Activated CD8-positive, alpha-beta T cell treated with anti-CD3 and anti-CD28 coated beads for 36 hours (primary cell): ENCODE results near the gene CCDC63. TPM values are rescaled to one million over a fixed set of nuclear protein-coding genes. Genes with fewer than 3 reads are reported as not detected.

ENCODE experiments used
- ATAC-seq: fragments of 200-7000 bp; cut with Tn5 transposase; one replicate; pipeline ENCODE4 v1.10.0; 2021; ENCODE audit warnings: mild to moderate bottlenecking, moderate library complexity
- CTCF ChIA-PET: fragments of 350-600 bp; sonication (Branson Sonifier 250); formaldehyde crosslinking; loops from one replicate; lab custom pipeline; 2021; ENCODE audit warnings: antibody characterized with exemption; lab: Charles Lee
- POLR2A ChIA-PET: fragments of 350-600 bp; sonication (Branson Sonifier 250); formaldehyde crosslinking; loops from one replicate; lab custom pipeline; 2021; ENCODE audit warnings: antibody characterized with exemption; lab: Charles Lee
- DNase-seq: peaks from one replicate; pipeline ENCODE4 v3.0.0-alpha.2; 2020
- H3K27ac Mint-ChIP-seq: one replicate; pipeline ENCODE4 v1.8.0; 2021; ENCODE audit warnings: mild to moderate bottlenecking, mixed read lengths
- H3K27me3 Mint-ChIP-seq: one replicate; pipeline ENCODE4 v1.8.0; 2021; ENCODE audit warnings: mixed read lengths
- H3K36me3 Mint-ChIP-seq: one replicate; pipeline ENCODE4 v1.8.0; 2021; ENCODE audit warnings: low read depth, mixed read lengths
- H3K4me1 Mint-ChIP-seq: one replicate; pipeline ENCODE4 v1.8.0; 2021; ENCODE audit warnings: low read depth, mixed read lengths
- H3K4me3 Mint-ChIP-seq: one replicate; pipeline ENCODE4 v1.8.0; 2021; ENCODE audit warnings: mild to moderate bottlenecking, moderate library complexity, mixed read lengths
- H3K9me3 Mint-ChIP-seq: one replicate; pipeline ENCODE4 v1.8.0; 2021; ENCODE audit warnings: mixed read lengths
- CTCF ChIP-seq: fragments of 200-600 bp; IDR thresholded peaks from one replicate; pipeline ENCODE4 v1.8.0; 2022; ENCODE audit warnings: antibody characterized with exemption, mild to moderate bottlenecking
- intact Hi-C: fragments of 100-400 bp; cut with micrococcal nuclease; formaldehyde crosslinking; loops from one replicate; pipeline ENCODE4 v1.10.0; 2022
- total RNA-seq, 2 experiments: library from RNA; stranded (reverse); gene quantifications; one replicate each; pipeline ENCODE4 v1.2.3, GENCODE V29; 2021

CCDC63 gene
- total RNA-seq, 2 experiments from 2014 or later, result not detected

GRCh38 chr12:110807640-110808039 is 39.1 kb upstream of the CCDC63 start:
- TF ChIP-seq CTCF, result no peak
- CTCF ChIA-PET, result no interaction called here
- ATAC-seq (no peak), DNase-seq (no peak)
- Mint-ChIP-seq H3K27ac (no peak overlapping the region), H3K4me3 (no peak overlapping the region), H3K9me3 (peaks cover 11% of the 10 kb centered on the region), H3K27me3 (no peaks in the 10 kb centered on the region), H3K36me3 (no peaks in the 10 kb centered on the region), H3K4me1 (peaks cover 7% of the 10 kb centered on the region)
- POLR2A ChIA-PET, result interaction anchor here (0.6 kb wide), 1 partner anchor 67 kb away, joined by 3 read pairs; no protein-coding TSS in a partner anchor
- intact Hi-C loops, result no loop called here

- H3K36me3 Mint-ChIP-seq, result no peaks in the 10 kb centered on the region
- peaks cover 7% of the 10 kb centered on the region for H3K4me1 Mint-ChIP-seq
- ATAC-seq (no peak), DNase-seq (no peak)
- H3K9me3 Mint-ChIP-seq, result peaks cover 5% of the 10 kb centered on the region
- TF ChIP-seq CTCF, result no peak
- H3K27me3 Mint-ChIP-seq, result peaks cover 4% of the 10 kb centered on the region
- ChIA-PET CTCF (no interaction called here), POLR2A (interaction anchor here (1.2 kb wide), 1 partner anchor 12 kb away, joined by 3 read pairs; no protein-coding TSS in a partner anchor)
- intact Hi-C loops, result no loop called here
- no peak overlapping the region for H3K4me3 Mint-ChIP-seq
- H3K27ac Mint-ChIP-seq, result no peak overlapping the region
Measured at GRCh38 chr12:110809149-110809548, 37.6 kb upstream of the CCDC63 start.

- Mint-ChIP-seq H3K27me3 (peaks cover 4% of the 10 kb centered on the region), H3K4me1 (peaks cover 7% of the 10 kb centered on the region), H3K9me3 (no peaks in the 10 kb centered on the region), H3K27ac (no peak overlapping the region), H3K36me3 (no peaks in the 10 kb centered on the region), H3K4me3 (no peak overlapping the region)
- ATAC-seq (no peak), DNase-seq (no peak)
- TF ChIP-seq CTCF, result no peak
- intact Hi-C loops, result no loop called here
- ChIA-PET CTCF (interaction anchor here (1.9 kb wide), 1 partner anchor 76 kb away, joined by 4 read pairs; no protein-coding TSS in a partner anchor), POLR2A (no interaction called here)
Measured at GRCh38 chr12:110811972-110812371, 34.8 kb upstream of the CCDC63 start.

GRCh38 chr12:110813285-110813684 is 33.5 kb upstream of the CCDC63 start:
- intact Hi-C loops, result no loop called here
- Mint-ChIP-seq H3K4me3 (no peak overlapping the region), H3K36me3 (no peaks in the 10 kb centered on the region), H3K4me1 (peaks cover 7% of the 10 kb centered on the region), H3K27me3 (peaks cover 4% of the 10 kb centered on the region), H3K9me3 (no peaks in the 10 kb centered on the region), H3K27ac (no peak overlapping the region)
- POLR2A ChIA-PET, result no interaction called here
- CTCF ChIA-PET, result interaction anchor here (0.7 to 1.5 kb wide), 2 partner anchors 74 to 108 kb away, joined by 3 read pairs; no protein-coding TSS in a partner anchor
- ATAC-seq (no peak), DNase-seq (no peak)
- TF ChIP-seq CTCF, result no peak

GRCh38 chr12:110813756-110814155 is 33.0 kb upstream of the CCDC63 start:
- H3K4me1 Mint-ChIP-seq, result peaks cover 7% of the 10 kb centered on the region
- ChIA-PET POLR2A (no interaction called here), CTCF (interaction anchor here (0.7 to 2.8 kb wide), 3 partner anchors 13 to 109 kb away, joined by 3 to 6 read pairs (median 3); no protein-coding TSS in a partner anchor)
- DNase-seq, result no peak
- ATAC-seq, result no peak
- no peak overlapping the region for H3K27ac Mint-ChIP-seq
- no peaks in the 10 kb centered on the region for H3K36me3 Mint-ChIP-seq
- TF ChIP-seq CTCF, result no peak
- intact Hi-C loops, result no loop called here
- no peaks in the 10 kb centered on the region for H3K9me3 Mint-ChIP-seq
- H3K27me3 Mint-ChIP-seq, result peaks cover 4% of the 10 kb centered on the region
- no peak overlapping the region for H3K4me3 Mint-ChIP-seq
